Hindlimb muscle (tissue), 1 donor: ENCODE data around the gene GRIK1. TPM values are rescaled to one million over a fixed set of nuclear protein-coding genes. Genes with fewer than 3 reads are reported as not detected.

Source experiments
- DNase-seq: peaks from one replicate; pipeline ENCODE4 v3.0.0-alpha.2; 2013
- polyA plus RNA-seq: library from polyadenylated mRNA; unstranded; fragments of 120-200 nt; gene quantifications from one replicate; pipeline ENCODE4 v1.2.1, GENCODE V29; 2013; ENCODE audit not compliant: insufficient read length

GRIK1 gene
- polyA plus RNA-seq, 1 donor: 0.49 TPM

DNA sequence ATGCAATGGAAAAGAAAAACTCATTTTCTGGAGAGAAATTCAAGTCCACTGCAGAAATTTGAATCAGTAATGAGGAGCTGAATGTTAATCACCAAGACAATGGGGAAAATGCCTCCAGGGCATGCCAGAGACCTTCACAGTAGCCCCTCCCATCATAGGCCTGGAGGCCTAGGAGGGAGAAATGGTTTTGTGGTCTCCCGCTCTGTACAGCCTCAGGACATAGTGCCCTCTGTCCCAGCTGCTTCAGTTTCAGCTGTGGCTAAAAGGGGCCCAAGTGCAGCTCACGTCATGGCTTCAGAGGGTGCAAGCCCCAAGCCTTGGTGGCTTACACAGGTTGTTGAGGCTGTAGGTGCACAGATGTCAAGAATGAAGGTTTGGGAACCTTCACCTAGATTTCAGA is 223.0 kb downstream of the GRIK1 start:
- DNase-seq: no peak

DNA sequence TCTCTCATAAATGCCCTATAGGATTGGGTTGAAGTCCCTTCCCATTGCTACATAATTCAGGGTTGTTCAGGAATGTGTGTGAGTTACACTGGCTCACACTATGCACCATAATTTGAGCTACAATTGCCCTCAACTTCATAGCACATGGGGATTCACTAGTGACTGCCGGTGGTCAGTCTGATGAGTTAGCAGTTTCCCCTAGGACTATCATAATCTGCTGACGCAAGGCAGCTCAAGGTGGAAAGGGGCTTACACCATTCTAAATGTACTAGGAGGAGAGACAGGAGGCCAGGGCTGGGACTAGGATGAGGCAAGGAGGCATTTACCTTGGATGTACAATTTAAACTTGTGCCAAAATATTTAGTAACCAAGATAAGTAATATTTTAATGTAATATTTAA is 224.7 kb downstream of the GRIK1 start:
- no peak for DNase-seq

DNA sequence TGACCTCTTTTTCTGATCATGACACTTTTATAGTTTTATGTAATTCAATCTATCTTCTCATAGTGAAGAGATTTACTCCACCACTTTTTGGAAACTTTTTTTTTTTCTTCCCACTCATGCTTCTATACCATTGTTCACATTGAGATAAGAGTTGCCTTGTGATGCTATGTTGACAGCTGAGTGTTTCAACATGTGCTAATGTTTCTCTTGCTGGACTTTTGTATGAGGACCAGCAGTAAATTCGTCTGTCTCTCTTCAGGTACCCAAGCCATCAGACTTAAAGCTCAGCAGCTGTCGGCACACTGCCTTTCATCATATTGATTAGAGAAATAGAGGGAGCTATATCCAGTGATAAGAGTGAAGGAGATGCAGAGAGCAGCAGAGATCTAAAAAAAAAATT is 227.0 kb downstream of the GRIK1 start:
- DNase-seq: no peak

DNA sequence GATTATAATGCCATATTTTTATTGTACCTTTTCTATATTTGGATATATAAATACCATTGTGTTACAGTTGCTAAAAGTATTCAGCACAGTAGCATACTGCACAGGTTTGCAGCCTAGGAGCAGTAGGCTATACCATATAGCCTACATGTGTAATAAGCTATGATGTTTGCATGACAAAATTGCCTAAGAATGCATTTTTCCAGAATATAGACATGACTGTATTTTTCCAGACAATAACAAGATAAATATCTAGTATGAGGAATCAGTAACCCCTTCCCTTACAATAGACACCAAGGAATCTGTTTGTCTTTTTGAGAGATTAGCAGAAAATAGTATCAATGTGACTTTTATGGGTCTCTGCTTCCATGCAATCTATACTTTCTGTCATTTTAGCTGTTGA is 228.6 kb downstream of the GRIK1 start:
- DNase-seq: no peak

DNA sequence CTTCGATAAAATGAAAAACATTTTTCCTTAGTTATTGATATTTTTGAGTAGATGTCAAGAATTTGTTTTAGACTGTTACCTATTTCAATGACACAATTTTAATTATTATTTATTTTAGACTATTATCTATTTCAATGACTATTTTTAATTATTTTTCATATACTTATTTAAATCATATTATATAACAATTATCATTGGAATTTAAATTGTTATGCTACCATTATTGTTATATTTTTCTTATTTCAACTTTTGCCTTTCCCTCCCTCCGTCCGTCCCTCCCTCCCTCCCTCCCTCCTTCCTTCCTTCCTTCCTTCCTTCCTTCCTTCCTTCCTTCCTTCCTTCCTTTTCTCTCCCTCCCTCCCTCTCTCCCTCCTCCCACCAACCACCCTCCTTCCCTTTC is 229.3 kb downstream of the GRIK1 start:
- DNase-seq: no peak

DNA sequence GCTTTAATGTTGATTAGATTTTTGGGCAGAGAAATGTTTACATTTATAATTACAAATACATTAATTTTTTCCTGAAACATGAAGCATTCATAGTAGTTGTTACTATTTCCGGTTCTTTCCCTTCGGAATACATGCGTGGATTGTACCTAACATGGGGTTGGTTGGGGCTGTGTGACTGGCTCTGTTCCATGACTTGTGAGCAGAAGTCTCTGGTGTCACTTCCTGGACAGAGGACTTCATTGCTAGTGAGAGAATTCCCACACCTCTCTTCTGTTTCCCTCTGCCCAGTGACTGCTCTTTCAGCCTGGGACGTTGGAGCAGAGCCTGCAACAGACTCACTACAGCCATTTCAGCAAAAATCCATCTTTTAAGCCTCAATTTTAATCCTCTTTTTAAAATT is 231.4 kb downstream of the GRIK1 start:
- DNase-seq: peak; percentile 18

DNA sequence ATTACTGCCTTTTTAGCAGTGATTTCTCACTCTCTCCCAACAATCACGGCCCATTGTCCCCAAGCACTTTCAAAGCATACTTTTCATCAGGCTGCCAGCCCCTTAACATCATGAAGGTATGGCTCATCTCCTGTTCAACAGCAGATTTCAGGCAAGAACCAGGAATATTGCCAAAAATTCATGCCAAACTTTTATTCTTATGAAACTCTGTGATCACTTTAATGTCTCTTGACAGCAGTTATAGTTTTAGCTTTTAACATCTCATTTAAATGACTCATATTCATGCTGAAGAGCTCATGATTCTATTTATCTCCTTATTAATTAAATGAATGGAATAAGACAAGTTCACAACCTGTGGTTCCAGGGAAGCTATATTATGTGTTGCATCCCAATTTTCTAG is 235.1 kb downstream of the GRIK1 start:
- no peak for DNase-seq

DNA sequence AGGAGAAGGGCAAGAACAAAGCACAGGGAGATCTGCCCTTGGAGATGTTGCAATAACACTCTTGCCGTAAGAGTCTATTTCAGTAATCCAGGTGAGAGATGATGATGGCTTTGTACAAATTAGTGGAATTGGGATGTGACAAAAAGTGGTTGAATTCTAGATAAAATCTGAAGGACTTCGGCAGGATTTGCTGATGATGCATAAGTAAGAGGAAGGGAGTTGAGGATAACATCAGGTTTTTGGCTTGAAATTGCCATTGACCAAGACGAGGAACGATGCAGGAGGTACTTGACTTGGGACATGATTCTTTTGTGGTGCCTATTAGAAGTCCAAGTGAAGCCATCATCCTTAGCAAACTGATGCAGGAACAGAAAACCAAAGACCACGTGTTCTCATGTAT is 238.1 kb downstream of the GRIK1 start:
- no peak for DNase-seq

DNA sequence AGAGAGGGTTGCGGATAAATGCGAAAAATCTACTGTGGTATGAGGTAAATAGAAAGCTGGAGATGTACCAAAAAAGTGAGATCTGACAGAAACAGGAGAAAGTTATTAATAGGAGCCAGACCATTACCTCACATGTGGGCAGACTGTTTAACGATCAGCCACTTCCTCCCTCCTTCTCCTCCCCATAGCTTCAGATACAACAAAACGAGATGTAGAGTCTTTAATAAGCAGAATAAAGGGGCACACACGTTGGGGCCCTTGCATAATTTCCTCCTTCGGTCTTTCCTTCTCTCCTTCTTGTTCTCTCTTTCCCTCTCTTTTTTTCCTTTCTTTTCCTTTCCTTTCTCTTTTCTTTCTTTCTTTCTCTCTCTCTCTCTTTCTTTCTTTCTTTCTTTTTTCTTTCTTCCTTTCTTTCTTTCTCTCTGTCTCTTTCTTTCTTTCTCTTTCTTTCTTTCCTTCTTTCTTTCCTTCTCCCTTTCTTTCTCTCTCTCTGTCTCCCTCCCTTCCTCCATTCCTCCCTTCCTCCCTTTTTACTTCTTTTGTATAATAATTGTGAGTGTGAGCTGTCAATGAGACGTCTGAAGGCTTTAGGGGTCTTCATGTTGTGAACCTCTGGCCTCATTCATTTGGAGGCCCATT is 242.1 kb downstream of the GRIK1 start:
- DNase-seq: no peak

DNA sequence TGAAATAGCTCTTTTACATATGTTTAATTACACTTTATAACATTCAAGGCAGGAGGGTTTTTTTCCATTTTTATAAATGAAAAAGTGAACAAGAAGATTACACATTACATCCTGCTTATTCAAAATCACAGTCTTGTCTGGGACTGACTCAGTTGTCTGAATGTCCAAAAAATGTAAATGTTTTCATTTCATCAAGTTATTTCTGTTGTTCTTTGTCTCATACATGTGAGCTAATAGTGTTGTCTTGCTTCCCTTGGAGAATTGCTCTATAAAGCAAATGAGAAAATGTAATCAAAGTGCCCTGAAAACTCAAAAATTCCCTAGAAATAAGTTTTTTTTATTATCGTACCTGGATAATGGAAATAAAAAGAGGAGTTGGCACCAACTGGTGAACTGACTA is 242.9 kb downstream of the GRIK1 start:
- DNase-seq: no peak

DNA sequence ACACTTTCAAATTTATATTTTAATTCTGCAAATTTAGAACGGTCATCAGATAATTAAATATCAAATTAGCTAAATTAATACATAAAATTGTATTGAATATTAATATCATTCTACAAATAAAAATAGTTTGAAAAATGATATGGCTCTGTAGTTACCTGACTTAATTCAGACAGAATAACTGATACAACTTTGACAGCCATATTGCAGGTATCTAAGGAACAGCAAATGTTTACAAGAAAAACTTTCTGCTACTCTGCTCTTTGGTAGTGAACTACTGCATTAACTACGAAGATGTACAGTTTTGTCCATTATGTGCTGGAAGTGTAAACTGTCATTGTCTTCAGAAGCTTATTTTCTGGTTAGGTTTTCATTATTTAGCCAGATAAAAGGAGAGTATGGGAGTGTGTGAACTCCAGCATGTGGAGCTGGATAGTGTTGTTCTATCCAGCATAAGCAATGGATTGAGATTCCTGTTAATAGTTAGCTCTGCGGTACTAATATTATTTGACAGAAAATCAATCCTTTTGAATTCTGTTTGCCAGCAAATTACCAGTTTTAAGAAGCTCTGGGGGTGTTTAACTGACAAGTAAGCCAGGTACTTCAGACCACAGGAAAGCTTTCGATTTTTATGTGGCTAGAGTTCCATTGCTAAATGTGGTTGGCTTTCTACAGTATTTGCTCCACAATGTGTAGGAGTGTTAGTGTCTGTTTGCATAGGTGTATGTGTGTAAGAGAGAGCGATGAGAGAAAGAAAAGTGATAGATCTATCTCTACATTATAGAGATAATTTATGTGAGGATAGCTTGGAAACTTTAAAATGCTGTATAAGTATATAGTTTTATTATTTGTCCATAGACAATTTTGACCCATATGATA is 247.9 kb downstream of the GRIK1 start:
- no peak for DNase-seq

DNA sequence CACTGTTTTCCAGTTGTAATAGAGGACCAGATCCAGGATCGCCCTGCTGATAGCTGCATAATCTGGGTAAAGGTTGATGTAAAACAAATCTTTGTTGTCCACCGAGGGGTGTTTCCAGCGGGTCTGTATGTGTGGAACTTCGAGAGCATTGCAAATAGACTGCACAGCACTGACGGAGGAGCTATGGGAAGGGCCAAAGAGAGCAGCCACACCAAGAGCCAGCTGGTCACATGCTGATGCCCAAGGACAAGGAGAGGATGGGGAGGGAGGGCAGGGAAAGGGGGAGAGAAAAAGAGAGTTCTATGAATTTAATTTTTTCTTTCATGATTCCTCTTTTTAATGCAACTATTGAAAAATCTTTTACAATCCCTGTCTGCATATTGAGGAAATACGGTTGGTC is 250.0 kb downstream of the GRIK1 start:
- DNase-seq: no peak

DNA sequence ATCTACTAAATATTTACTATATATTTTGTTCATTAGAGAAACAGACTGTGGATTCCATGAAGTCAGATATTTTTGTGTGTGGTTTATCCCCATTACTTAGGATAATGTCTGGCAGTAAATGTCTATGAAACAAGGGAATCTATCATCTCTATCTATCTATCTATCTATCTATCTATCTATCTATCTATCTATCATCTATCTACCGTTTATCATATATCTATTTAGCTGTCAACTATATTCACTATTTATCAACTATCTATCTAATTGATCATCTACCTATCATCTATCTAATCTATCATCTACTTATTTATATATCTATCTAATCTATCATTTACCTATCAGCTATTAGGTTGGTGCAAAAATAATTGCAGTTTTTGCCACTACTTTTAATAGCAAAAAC is 255.7 kb downstream of the GRIK1 start:
- no peak for DNase-seq

DNA sequence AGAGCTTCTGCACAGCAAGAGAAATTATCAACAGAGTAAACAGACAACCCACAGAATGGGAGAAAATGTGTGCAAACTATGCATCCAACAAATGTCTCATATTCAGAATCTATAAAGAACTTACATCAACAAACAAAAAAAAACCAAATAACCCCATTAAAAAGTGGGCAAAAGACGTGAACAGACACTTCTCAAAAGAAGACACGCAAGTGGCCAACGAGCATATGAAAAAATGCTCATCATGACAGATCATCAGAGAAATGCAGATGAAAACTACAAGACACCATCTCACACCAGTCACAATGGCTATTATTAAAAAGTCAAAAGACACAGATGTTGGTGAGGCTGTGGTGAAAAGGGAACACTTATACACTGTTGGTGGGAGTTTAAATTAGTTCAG is 257.0 kb downstream of the GRIK1 start:
- no peak for DNase-seq

DNA sequence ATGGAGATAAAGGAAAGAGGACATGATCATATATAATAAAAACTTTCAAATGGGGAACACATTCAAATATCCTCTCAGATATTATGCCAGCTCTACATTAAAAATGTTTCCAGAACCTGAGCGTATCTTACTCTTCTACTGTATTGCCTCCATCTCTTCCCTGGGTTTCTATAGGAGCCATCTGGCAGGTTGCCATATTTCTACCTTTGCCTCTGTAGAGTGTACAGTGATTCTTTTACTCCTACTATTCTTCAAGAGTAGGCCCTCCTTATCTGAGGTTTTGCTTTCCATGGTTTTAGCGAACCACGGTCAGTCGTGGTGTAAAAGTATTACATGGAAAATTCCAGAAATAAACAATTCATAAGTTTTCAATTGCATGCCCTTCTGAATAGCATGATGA is 259.5 kb downstream of the GRIK1 start:
- DNase-seq: no peak

DNA sequence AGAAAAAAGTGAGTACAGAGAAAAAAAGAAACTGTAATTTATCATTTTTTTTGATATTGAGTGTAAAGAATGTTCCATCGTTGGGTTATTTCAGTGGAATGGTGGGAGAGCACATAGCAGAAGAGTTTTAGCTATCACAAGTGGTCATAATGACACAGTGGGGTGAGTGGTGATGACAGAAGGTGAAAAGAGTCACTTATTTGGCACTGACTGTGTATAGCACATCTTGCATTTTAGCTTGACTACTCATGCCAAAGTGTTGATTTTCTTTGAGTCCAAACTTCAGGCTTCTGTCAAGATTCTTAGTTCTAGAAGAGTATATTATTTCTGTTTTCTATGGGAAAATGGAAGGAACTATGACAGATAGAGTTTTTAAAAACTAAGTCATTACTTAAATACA is 261.2 kb downstream of the GRIK1 start:
- DNase-seq: no peak

DNA sequence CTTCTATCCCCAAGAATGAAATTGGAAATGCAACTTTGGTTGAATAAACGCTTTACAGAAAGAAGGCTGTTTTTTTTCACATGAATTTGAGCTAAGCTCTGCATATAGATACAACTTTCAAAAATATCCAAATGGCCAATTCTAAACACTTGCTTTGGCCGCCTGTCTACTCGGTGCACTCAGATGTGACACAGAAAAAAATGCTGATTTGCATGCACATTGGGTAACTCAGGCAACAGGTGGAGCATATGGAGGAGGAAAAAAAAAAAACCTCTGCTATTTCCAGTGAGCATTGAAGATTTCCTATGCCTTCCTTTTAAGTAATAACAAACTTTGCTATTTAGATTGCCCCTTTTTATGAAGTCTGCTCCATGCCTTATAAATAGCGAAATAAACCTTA is 262.5 kb downstream of the GRIK1 start:
- no peak for DNase-seq

DNA sequence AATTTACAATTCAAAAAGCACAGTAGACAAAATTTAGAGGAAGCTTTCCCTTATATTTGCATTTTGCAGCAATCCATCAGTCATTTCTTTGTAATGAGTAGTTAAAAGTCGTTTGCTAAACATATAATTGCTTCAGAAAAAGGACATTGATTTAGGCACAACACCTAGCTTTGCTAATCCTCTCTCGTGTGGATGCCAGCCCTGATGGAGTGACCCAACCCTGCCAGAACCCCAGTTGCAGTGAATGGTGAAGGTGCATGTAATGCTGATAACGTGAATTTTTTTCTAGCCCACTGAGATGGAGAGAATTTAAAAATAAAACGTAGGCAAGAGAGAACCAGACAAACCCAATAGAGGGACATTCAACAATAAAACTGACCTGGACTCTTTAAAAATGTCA is 263.4 kb downstream of the GRIK1 start:
- DNase-seq: no peak

DNA sequence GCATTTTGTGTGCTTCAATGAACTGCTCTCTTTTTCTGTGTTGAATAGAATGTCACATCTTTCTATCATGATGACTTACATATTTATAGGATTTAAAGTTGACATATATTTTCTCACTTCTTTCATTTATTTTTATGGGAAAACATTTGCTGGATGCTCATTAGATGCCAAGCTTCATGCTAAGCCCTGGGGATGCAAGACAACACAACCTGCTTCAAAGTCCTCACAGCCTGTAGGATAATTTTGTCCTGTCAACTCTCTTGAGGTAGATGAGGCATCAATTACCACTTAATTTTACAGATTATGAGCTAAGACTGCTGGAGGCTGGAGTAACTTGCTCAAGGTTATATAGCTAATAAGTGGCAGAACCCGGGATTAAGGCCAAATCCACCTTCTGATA is 264.3 kb downstream of the GRIK1 start:
- DNase-seq: no peak

DNA sequence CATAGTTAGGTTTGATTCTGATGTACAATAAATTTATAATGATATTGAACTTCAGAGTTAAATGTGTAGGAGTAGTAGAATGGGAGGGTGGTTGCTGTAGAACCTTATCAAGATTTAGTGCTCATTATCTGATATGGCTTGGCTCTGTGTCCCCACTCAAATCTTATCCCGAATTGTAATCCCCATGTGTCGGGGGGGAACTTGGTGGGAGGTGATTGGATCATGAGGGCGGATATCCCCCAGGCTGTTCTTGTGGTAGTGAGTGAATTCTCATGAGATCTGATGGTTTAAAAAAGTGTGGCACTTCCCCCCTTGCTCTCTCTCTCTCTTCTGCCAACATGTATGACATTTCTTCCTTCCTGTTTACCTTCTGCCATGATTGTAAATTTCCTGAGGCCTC is 265.5 kb downstream of the GRIK1 start:
- DNase-seq: no peak

DNA sequence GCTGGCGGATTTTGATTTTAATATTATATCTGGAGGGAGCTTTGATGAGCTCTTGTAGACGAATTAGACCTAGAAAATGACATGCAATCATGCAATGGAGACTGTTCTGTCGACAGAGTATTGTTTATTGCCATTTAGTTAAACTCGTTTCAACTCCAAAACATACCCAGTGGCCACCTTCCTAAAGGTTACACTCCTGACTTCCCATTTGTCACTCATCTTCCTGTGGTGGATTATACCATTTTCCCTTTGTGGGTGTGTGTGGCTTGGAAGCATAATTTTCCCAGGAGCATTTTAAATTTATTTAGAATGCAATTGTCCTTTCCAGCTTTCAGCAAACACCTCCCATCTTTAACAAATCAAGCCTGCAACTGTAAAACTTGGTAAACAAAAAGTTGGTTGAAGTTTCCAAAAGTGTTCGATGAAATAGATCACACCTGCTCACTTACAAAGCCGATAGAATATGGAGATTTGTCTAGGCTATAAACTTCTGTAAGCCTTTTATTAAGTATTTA is 266.6 kb downstream of the GRIK1 start:
- no peak for DNase-seq

DNA sequence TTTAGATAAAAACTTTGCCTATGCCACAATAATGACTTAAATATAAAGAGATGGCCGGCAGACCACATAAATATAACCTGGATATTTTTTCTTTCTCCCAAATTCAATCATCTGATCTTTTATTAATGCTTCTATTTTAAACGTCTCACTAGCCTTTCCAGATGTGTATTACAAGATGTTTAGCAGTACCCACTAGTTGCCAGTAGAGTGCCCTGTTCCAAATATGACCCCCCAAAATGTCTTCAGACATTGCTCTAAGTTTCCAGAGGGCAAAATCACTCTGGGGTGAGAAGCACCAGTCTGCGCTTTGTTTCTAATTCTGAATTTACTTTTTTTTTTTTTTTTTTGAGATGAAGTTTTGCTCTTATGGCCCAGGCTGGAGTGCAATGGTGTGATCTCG is 268.1 kb downstream of the GRIK1 start:
- DNase-seq: no peak

DNA sequence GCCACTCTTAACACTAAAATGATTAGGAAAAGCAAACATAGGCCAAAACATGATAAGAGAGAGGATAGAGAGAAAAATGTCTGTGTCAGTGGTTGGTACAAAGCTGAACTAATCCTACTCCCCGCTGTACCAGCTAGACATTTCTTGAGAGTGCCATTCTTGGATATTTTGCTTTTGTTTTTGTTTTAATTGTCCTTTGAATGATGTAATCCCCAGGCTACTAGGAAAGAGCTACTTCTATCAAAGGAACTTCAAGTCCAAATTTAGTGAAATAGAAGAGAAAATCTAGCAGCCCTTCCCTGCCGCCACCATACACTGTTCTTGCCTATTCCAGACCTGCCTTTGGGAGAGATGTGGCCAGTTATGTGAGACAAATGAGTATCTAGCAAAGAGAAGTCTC is 269.6 kb downstream of the GRIK1 start:
- DNase-seq: no peak

DNA sequence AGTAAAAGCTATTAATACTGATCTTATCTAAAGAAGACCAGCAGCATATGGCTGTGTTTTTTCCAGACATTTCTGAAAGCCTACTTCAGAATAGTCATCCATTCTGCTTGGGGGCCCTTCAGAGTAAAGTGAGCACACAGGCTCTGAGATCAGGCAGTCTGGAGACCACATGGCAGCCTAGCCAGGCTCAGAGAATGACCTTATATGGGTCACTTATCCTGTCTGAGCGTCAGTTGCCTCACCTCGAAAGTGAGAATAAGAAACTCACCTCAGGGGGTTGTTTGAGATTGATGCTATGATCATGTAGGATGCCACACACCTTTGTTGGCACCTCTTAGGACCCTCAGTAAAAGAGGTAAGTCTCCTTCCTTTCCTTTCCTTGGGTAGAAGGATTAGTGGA is 270.4 kb downstream of the GRIK1 start:
- no peak for DNase-seq
